SK-N-SH treated with all-trans-retinoic acid at 6 μM for 48 hours (cell line): ENCODE results near the gene MUC5B.

ENCODE experiments used
- ATAC-seq: fragments of 200-7000 bp; cut with Tn5 transposase; 3 replicates; pipeline ENCODE4 v1.9.1; 2020; ENCODE audit warnings: mild to moderate bottlenecking, moderate library complexity
- BACH2 ChIP-seq: fragments of 250-450 bp; sonication (Bioruptor Pico); IDR thresholded peaks from 2 replicates; pipeline ENCODE4 v1.9.0; 2021; ENCODE audit warnings: mild to moderate bottlenecking, borderline replicate concordance
- CSDC2 ChIP-seq: fragments of 250-450 bp; sonication (Bioruptor Pico); IDR thresholded peaks from 2 replicates; pipeline ENCODE4 v1.5.0; 2020; ENCODE audit warnings: mild to moderate bottlenecking, moderate library complexity
- ESRRG ChIP-seq: fragments of 250-450 bp; sonication (Bioruptor Pico); IDR thresholded peaks from 2 replicates; pipeline ENCODE4 v1.6.1; 2021; ENCODE audit warnings: mild to moderate bottlenecking
- GLIS3 ChIP-seq: fragments of 250-450 bp; sonication (Bioruptor Pico); IDR thresholded peaks from 2 replicates; pipeline ENCODE4 v1.5.0; 2020; ENCODE audit warnings: mild to moderate bottlenecking, moderate library complexity
- ISL1 ChIP-seq: fragments of 250-450 bp; sonication (Bioruptor Pico); IDR thresholded peaks from 2 replicates; pipeline ENCODE4 v2.1.2; 2022; ENCODE audit warnings: mild to moderate bottlenecking, moderate library complexity
- OSR1 ChIP-seq: fragments of 250-450 bp; sonication (Bioruptor Pico); IDR thresholded peaks from 2 replicates; pipeline ENCODE4 v1.8.0; 2022; ENCODE audit warnings: moderate library complexity, mild to moderate bottlenecking, inconsistent platforms
- PPARA ChIP-seq: fragments of 250-450 bp; sonication (Bioruptor Pico); IDR thresholded peaks from 2 replicates; pipeline ENCODE4 v1.5.0; 2020; ENCODE audit warnings: mild to moderate bottlenecking, borderline replicate concordance
- RARB ChIP-seq: fragments of 250-450 bp; sonication (Bioruptor Pico); IDR thresholded peaks from 2 replicates; pipeline ENCODE4 v1.8.0; 2021; ENCODE audit warnings: mild to moderate bottlenecking, moderate library complexity
- SNAI2 ChIP-seq: fragments of 250-450 bp; sonication (Bioruptor Pico); IDR thresholded peaks from 2 replicates; pipeline ENCODE4 v1.5.0; 2020; ENCODE audit warnings: mild to moderate bottlenecking, moderate library complexity
- TCF4 ChIP-seq: fragments of 250-450 bp; sonication (Bioruptor Pico); IDR thresholded peaks from 2 replicates; pipeline ENCODE4 v1.8.0; 2021; ENCODE audit warnings: mild to moderate bottlenecking, moderate library complexity, borderline replicate concordance
- ZC3H10 ChIP-seq: fragments of 250-450 bp; sonication (Bioruptor Pico); IDR thresholded peaks from 2 replicates; pipeline ENCODE4 v1.5.1; 2021; ENCODE audit warnings: mild to moderate bottlenecking, moderate library complexity
- ZFP3 ChIP-seq: fragments of 250-450 bp; sonication (Bioruptor Pico); IDR thresholded peaks from 2 replicates; pipeline ENCODE4 v1.5.0; 2020; ENCODE audit warnings: mild to moderate bottlenecking, moderate library complexity
- ZFP30 ChIP-seq: fragments of 450-650 bp; formaldehyde crosslinking; IDR thresholded peaks from 2 replicates; pipeline ENCODE4 v1.5.0; 2022; ENCODE audit warnings: mild to moderate bottlenecking, moderate library complexity
- ZNF565 ChIP-seq: fragments of 450-650 bp; formaldehyde crosslinking; conservative IDR thresholded peaks from 2 replicates; pipeline ENCODE4 v1.5.0; 2020; ENCODE audit warnings: low read depth, mild to moderate bottlenecking, moderate library complexity
- ZNF70 ChIP-seq: fragments of 450-650 bp; formaldehyde crosslinking; IDR thresholded peaks from 2 replicates; pipeline ENCODE4 v1.5.0; 2020; ENCODE audit warnings: mild to moderate bottlenecking, moderate library complexity
- TF ChIP-seq, protein P1 (sequence below): fragments of 250-450 bp; sonication (Bioruptor Pico); IDR thresholded peaks from 2 replicates; pipeline ENCODE4 v1.5.1; 2020; ENCODE audit warnings: low read depth, mild to moderate bottlenecking, moderate library complexity
- TF ChIP-seq, protein P2 (sequence below): fragments of 250-450 bp; sonication (Bioruptor Pico); IDR thresholded peaks from 2 replicates; pipeline ENCODE4 v1.8.0; 2021; ENCODE audit warnings: low read depth, mild to moderate bottlenecking, moderate library complexity, borderline replicate concordance
- TF ChIP-seq, protein P3 (sequence below): fragments of 250-450 bp; sonication (Bioruptor Pico); IDR thresholded peaks from 2 replicates; pipeline ENCODE4 v1.5.0; 2020; ENCODE audit warnings: mild to moderate bottlenecking, moderate library complexity

MUC5B gene

DNA sequence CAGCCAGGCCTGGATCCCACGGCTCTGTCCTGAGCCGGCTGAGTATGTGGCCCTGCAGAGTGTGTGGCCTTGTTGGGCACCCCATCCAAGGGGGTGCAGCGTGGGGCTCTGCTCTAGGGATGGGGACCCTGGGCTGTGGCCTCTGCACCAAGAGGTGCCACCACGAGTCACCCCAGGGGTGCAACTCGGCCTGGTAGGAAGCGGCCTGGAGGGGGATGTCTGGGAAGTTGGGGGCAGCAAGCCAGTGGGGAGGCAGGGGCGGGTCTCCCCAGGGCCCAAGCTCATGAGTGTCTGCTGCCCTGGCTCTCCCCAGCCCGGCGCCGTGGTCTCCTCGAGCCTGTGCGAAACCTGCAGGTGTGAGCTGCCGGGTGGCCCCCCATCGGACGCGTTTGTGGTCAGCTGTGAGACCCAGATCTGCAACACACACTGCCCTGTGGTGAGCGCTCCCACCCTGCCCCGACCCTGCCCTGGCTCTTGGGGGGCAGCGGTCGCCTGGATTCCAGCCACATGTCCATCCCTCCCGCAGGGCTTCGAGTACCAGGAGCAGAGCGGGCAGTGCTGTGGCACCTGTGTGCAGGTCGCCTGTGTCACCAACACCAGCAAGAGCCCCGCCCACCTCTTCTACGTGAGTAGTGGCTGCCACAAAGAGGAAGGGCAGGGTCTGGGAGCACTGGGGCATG is 24.2 kb upstream of the MUC5B start:
- no peak for ATAC-seq
- TF ChIP-seq OSR1 (CRISPR knock-in tag), result no peak
- no peak for TF ChIP-seq GLIS3
- no peak for TF ChIP-seq ESRRG (CRISPR knock-in tag)
- TF ChIP-seq PPARA (CRISPR knock-in tag), result no peak
- TF ChIP-seq, protein P1, sequence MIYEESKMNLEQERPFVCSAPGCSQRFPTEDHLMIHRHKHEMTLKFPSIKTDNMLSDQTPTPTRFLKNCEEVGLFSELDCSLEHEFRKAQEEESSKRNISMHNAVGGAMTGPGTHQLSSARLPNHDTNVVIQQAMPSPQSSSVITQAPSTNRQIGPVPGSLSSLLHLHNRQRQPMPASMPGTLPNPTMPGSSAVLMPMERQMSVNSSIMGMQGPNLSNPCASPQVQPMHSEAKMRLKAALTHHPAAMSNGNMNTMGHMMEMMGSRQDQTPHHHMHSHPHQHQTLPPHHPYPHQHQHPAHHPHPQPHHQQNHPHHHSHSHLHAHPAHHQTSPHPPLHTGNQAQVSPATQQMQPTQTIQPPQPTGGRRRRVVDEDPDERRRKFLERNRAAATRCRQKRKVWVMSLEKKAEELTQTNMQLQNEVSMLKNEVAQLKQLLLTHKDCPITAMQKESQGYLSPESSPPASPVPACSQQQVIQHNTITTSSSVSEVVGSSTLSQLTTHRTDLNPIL, result no peak
- no peak for TF ChIP-seq BACH2 (CRISPR knock-in tag)
- TF ChIP-seq, protein P2, sequence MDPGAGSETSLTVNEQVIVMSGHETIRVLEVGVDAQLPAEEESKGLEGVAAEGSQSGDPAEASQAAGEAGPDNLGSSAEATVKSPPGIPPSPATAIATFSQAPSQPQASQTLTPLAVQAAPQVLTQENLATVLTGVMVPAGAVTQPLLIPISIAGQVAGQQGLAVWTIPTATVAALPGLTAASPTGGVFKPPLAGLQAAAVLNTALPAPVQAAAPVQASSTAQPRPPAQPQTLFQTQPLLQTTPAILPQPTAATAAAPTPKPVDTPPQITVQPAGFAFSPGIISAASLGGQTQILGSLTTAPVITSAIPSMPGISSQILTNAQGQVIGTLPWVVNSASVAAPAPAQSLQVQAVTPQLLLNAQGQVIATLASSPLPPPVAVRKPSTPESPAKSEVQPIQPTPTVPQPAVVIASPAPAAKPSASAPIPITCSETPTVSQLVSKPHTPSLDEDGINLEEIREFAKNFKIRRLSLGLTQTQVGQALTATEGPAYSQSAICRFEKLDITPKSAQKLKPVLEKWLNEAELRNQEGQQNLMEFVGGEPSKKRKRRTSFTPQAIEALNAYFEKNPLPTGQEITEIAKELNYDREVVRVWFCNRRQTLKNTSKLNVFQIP, result no peak

DNA sequence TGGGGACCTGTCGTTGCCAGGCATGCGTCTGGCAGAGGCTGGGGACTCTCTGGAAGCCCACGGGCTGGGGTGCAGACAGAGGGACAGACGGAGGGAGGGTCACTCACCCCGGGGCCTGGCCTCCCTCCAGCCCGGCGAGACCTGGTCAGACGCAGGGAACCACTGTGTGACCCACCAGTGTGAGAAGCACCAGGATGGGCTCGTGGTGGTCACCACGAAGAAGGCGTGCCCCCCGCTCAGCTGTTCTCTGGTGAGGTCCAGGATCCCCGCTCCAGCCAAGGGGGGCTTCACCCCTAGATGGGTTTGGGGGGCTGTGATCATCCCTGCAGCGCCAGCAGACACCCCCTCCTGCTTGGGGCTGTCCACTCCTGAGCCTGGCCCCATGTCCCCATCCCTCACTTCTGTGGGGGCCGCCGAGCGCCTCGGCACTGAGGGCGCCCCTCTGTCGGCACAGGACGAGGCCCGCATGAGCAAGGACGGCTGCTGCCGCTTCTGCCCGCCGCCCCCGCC is 23.6 kb upstream of the MUC5B start:
- ATAC-seq, result no peak
- TF ChIP-seq PPARA (CRISPR knock-in tag) (no peak), ZC3H10 (CRISPR knock-in tag) (no peak), ZNF565 (CRISPR knock-in tag) (no peak), ZNF70 (CRISPR knock-in tag) (no peak), ISL1 (CRISPR knock-in tag) (no peak), ZFP30 (CRISPR knock-in tag) (no peak), RARB (CRISPR knock-in tag) (no peak), ZFP3 (CRISPR knock-in tag) (no peak), BACH2 (CRISPR knock-in tag) (no peak), ESRRG (CRISPR knock-in tag) (no peak)
- TF ChIP-seq, protein P3, sequence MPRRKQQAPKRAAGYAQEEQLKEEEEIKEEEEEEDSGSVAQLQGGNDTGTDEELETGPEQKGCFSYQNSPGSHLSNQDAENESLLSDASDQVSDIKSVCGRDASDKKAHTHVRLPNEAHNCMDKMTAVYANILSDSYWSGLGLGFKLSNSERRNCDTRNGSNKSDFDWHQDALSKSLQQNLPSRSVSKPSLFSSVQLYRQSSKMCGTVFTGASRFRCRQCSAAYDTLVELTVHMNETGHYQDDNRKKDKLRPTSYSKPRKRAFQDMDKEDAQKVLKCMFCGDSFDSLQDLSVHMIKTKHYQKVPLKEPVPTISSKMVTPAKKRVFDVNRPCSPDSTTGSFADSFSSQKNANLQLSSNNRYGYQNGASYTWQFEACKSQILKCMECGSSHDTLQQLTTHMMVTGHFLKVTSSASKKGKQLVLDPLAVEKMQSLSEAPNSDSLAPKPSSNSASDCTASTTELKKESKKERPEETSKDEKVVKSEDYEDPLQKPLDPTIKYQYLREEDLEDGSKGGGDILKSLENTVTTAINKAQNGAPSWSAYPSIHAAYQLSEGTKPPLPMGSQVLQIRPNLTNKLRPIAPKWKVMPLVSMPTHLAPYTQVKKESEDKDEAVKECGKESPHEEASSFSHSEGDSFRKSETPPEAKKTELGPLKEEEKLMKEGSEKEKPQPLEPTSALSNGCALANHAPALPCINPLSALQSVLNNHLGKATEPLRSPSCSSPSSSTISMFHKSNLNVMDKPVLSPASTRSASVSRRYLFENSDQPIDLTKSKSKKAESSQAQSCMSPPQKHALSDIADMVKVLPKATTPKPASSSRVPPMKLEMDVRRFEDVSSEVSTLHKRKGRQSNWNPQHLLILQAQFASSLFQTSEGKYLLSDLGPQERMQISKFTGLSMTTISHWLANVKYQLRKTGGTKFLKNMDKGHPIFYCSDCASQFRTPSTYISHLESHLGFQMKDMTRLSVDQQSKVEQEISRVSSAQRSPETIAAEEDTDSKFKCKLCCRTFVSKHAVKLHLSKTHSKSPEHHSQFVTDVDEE (CRISPR knock-in tag), result no peak
- TF ChIP-seq, protein P2, result no peak

DNA sequence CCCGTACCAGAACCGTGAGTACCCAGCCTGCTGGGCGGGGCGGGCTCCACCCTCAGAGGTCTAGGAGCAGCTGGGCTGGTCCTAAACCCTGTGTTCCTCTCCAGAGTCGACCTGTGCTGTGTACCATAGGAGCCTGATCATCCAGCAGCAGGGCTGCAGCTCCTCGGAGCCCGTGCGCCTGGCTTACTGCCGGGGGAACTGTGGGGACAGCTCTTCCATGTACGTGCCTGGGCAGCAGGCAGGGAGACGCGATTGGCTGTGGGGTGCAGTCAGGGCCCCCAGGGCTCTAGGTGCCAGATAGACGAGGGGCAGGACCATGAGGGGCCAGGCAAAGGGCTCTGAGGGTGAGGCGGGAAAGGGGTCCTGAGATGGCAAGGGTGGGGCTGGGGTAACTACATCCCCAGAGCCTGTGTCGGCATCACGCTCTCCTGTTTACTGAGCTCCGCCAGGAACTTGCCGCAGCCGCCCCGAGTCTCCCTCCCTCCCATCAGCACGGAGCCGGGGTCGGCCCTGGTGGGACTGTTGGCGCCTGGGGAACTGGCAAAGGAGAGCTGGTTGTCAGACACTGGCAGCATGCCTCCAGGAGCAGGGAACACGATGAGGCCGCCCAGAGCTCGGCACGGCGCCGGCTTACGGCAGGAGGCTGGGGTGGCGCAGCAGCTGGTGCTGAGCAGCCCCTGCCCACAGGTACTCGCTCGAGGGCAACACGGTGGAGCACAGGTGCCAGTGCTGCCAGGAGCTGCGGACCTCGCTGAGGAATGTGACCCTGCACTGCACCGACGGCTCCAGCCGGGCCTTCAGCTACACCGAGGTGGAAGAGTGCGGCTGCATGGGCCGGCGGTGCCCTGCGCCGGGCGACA is 22.9 kb upstream of the MUC5B start:
- no peak for ATAC-seq
- TF ChIP-seq ZFP30 (CRISPR knock-in tag) (no peak), TCF4 (CRISPR knock-in tag) (no peak), GLIS3 (no peak)

DNA sequence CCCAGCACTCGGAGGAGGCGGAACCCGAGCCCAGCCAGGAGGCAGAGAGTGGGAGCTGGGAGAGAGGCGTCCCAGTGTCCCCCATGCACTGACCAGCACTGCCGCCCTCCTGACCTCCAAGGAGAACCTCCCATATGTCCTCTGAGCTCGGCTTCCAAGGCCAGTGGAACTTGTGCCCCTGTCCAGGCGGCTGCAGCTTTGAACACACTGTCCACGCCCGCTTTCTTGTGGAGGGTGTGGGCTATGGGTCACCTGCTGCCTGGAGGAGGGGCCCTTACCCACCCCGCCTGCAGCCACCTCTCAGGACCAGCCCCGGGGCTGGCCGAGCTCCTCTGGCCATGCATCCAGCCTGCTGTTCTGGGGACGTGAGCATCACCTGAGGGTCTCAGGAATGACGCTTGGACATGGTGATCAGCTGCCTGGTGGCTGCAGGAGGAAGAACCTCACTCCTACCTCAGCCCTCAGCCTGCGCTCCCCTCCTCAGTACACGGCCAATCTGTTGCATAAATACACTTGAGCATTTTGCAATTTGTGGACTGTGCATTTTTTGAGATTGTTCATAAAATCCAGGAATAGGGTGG is 22.2 kb upstream of the MUC5B start:
- ATAC-seq, result no peak
- TF ChIP-seq ZFP3 (CRISPR knock-in tag) (no peak), PPARA (CRISPR knock-in tag) (no peak), RARB (CRISPR knock-in tag) (no peak), ZNF70 (CRISPR knock-in tag) (no peak), CSDC2 (no peak), SNAI2 (CRISPR knock-in tag) (no peak)
